HL-60 (cell line): ENCODE data around the gene TSHZ1.

Experiments
- CTCF ChIP-seq: IDR thresholded peaks from one replicate; pipeline ENCODE4 v1.5.1; 2011; ENCODE audit warnings: low read length, control low read depth, inconsistent platforms; ENCODE audit not compliant: insufficient read depth
- GABPA ChIP-seq: IDR thresholded peaks from 2 replicates; pipeline ENCODE4 v1.6.1; 2012; ENCODE audit warnings: low read depth

- TF ChIP-seq CTCF (no peak), GABPA (no peak)
Measured at GRCh38 chr18:75234901-75235300, 24.3 kb downstream of the TSHZ1 start.
